GM23248 (cell line): ENCODE data around the gene RPS10. TPM values are rescaled to one million over a fixed set of nuclear protein-coding genes. Genes with fewer than 3 reads are reported as not detected.
A peak's percentile ranks its signal among the peaks of the same experiment; 100 is the strongest.

Source experiments
- DNase-seq: peaks from one replicate; pipeline ENCODE4 v3.0.0-alpha.2; 2015
- H2AFZ ChIP-seq: fragments of 200-600 bp; sonication (generic); 2 replicates; pipeline ENCODE4 v1.6.1; 2016; ENCODE audit warnings: antibody characterized with exemption
- H3F3A ChIP-seq: fragments of 200-600 bp; sonication (generic); 2 replicates; pipeline ENCODE4 v1.6.1; 2016; ENCODE audit warnings: mild to moderate bottlenecking, antibody characterized with exemption, mixed run types; ENCODE audit not compliant: insufficient read depth
- H3K27ac ChIP-seq: fragments of 200-600 bp; sonication (generic); 2 replicates; pipeline ENCODE4 v1.5.1; 2016; ENCODE audit warnings: mild to moderate bottlenecking
- H3K27me3 ChIP-seq: fragments of 200-600 bp; sonication (generic); replicated peaks from 2 replicates; pipeline ENCODE4 v1.6.1; 2016; ENCODE audit warnings: mild to moderate bottlenecking; ENCODE audit not compliant: insufficient read depth
- H3K36me3 ChIP-seq: fragments of 200-600 bp; sonication (generic); 2 replicates; pipeline ENCODE4 v1.6.1; 2016; ENCODE audit warnings: low read depth, mild to moderate bottlenecking
- H3K4me1 ChIP-seq: fragments of 200-600 bp; sonication (generic); 2 replicates; pipeline ENCODE4 v1.6.1; 2016; ENCODE audit warnings: mild to moderate bottlenecking; ENCODE audit not compliant: insufficient read depth
- H3K4me2 ChIP-seq: fragments of 200-600 bp; sonication (generic); one replicate; pipeline ENCODE4 v1.6.1; 2016; ENCODE audit warnings: mild to moderate bottlenecking; ENCODE audit not compliant: unreplicated experiment
- H3K4me3 ChIP-seq: fragments of 200-600 bp; sonication (generic); 2 replicates; pipeline ENCODE4 v1.5.1; 2016; ENCODE audit warnings: mild to moderate bottlenecking
- H3K79me2 ChIP-seq: fragments of 200-600 bp; sonication (generic); 2 replicates; pipeline ENCODE4 v1.6.1; 2016; ENCODE audit warnings: mild to moderate bottlenecking; ENCODE audit not compliant: insufficient read depth
- H3K9ac ChIP-seq: fragments of 200-600 bp; sonication (generic); 2 replicates; pipeline ENCODE4 v1.6.1; 2016; ENCODE audit warnings: mild to moderate bottlenecking
- H3K9me2 ChIP-seq: fragments of 200-600 bp; sonication (generic); 2 replicates; pipeline ENCODE4 v1.6.1; 2016; ENCODE audit warnings: mixed run types, mild to moderate bottlenecking, moderate library complexity; ENCODE audit not compliant: insufficient read depth
- H3K9me3 ChIP-seq: fragments of 200-600 bp; sonication (generic); one replicate; pipeline ENCODE4 v1.6.1; 2017; ENCODE audit warnings: low read depth
- H4K20me1 ChIP-seq: fragments of 200-600 bp; sonication (generic); 2 replicates; pipeline ENCODE4 v1.6.0; 2016; ENCODE audit not compliant: insufficient read depth
- EZH2 ChIP-seq: fragments of 200-600 bp; sonication (generic); IDR thresholded peaks from 2 replicates; pipeline ENCODE4 v1.6.1; 2018; ENCODE audit warnings: antibody characterized with exemption, mild to moderate bottlenecking; ENCODE audit not compliant: insufficient read depth, poor library complexity, severe bottlenecking
- EZH2phosphoT487 ChIP-seq: fragments of 200-600 bp; sonication (generic); IDR thresholded peaks from 2 replicates; pipeline ENCODE4 v1.6.1; 2018; ENCODE audit warnings: antibody characterized with exemption, moderate library complexity, mild to moderate bottlenecking, low read depth; ENCODE audit not compliant: insufficient read depth
- WGBS, 2 experiments: methylation state at CpG; one replicate each; pipeline ENCODE4 v1.1.6; 2015 to 2017; ENCODE audit warnings: low lambda C conversion rate in 2 of 2, low coverage in 1 of 2; ENCODE audit errors: missing lambda C conversion rate in 2 of 2; 5-methylcytosine and 5-hydroxymethylcytosine counted together
- in situ Hi-C: fragments of 300-500 bp; cut with MboI; formaldehyde crosslinking; loops from 2 replicates; pipeline ENCODE4 v1.15.0; 2020
- polyA plus RNA-seq: library from polyadenylated mRNA; unstranded; fragments of >200 nt; fragmentation: Nextera tagmentation; extraction: Ambion mirVana; gene quantifications from 2 replicates; pipeline ENCODE4 v1.2.1, GENCODE V29; 2016
- total RNA-seq: library from RNA; depleted of rRNA; stranded (reverse); fragments of >200 nt; shearing (Covaris generic); gene quantifications from 2 replicates; pipeline ENCODE4 v1.2.3, GENCODE V29; 2014

RPS10 gene
- total and polyA plus RNA-seq, 2 experiments from 2014 or later, result 596 to 2,539 TPM

- no peaks in the 10 kb centered on the region for H4K20me1 ChIP-seq
- TF ChIP-seq EZH2 (no peak), EZH2phosphoT487 (no peak)
- no peak overlapping the region for H3K4me3 ChIP-seq
- H2AFZ ChIP-seq, result no peak overlapping the region
- peaks cover 57% of the 10 kb centered on the region for H3K36me3 ChIP-seq
- no peaks in the 10 kb centered on the region for H3K9me2 ChIP-seq
- H3K4me2 ChIP-seq, result no peak overlapping the region
- no peaks in the 10 kb centered on the region for H3K27me3 ChIP-seq
- DNase-seq, result peak; percentile 41
- in situ Hi-C loops, result no loop called here
- H3F3A ChIP-seq, result peaks cover 64% of the 10 kb centered on the region
- WGBS, 2 experiments, result 84 to 96% methylated on average over 5 of the region's 5 CpGs
- 0 out of 2 replicates have a peak, but pooled peaks cover 9% of the 10 kb centered on the region for H3K4me1 ChIP-seq
- peak overlapping the region; percentile 92; the same call in 1 of the 2 replicates for H3K9ac ChIP-seq
- H3K79me2 ChIP-seq, result peaks cover 69% of the 10 kb centered on the region
- H3K9me3 ChIP-seq, result no peaks in the 10 kb centered on the region
- H3K27ac ChIP-seq, result peak overlapping the region; percentile 9; the same call in 1 of the 2 replicates
Measured at GRCh38 chr6:34423254-34423653, 2.6 kb downstream of the RPS10 start.

GRCh38 chr6:34418367-34418766, 7.5 kb downstream of the RPS10 start:
- Histone ChIP-seq H3K27me3 (no peaks in the 10 kb centered on the region), H3F3A (peaks cover 90% of the 10 kb centered on the region), H3K36me3 (peaks cover 65% of the 10 kb centered on the region), H3K4me3 (no peak overlapping the region), H3K9me3 (no peaks in the 10 kb centered on the region), H3K27ac (0 out of 2 replicates have a peak overlapping the region, but pooled peaks have one; percentile 0), H2AFZ (no peak overlapping the region), H3K4me1 (no peaks in the 10 kb centered on the region), H3K79me2 (peaks cover 44% of the 10 kb centered on the region), H3K4me2 (no peak overlapping the region), H3K9ac (no peak overlapping the region), H4K20me1 (no peaks in the 10 kb centered on the region), H3K9me2 (no peaks in the 10 kb centered on the region)
- TF ChIP-seq EZH2phosphoT487, result no peak
- TF ChIP-seq EZH2, result no peak
- 78 to 80% methylated on average over 5 of the region's 5 CpGs for WGBS, 2 experiments
- DNase-seq, result no peak
- in situ Hi-C loops, result loop anchor here (10.0 kb wide), 2 partner anchors 164 to 234 kb away; no protein-coding TSS in a partner anchor

- Histone ChIP-seq H3K27me3 (no peaks in the 10 kb centered on the region), H3K79me2 (peaks cover 30% of the 10 kb centered on the region), H3K9ac (no peak overlapping the region), H3F3A (peaks cover 84% of the 10 kb centered on the region), H4K20me1 (no peaks in the 10 kb centered on the region), H3K9me3 (no peaks in the 10 kb centered on the region), H2AFZ (no peak overlapping the region), H3K9me2 (no peaks in the 10 kb centered on the region), H3K4me1 (no peaks in the 10 kb centered on the region), H3K27ac (no peak overlapping the region), H3K36me3 (peaks cover 51% of the 10 kb centered on the region), H3K4me2 (no peak overlapping the region), H3K4me3 (no peak overlapping the region)
- no peak for TF ChIP-seq EZH2
- TF ChIP-seq EZH2phosphoT487, result no peak
- WGBS, 2 experiments, result 71 to 78% methylated on average over 7 of the region's 7 CpGs
- DNase-seq, result no peak
- in situ Hi-C loops, result loop anchor here (10.0 kb wide), 2 partner anchors 162 to 232 kb away; no protein-coding TSS in a partner anchor
Measured at GRCh38 chr6:34416877-34417371, 8.9 kb downstream of the RPS10 start.

- H3F3A ChIP-seq, result peaks cover 69% of the 10 kb centered on the region
- no peak for TF ChIP-seq EZH2phosphoT487
- no peaks in the 10 kb centered on the region for H3K27me3 ChIP-seq
- H3K27ac ChIP-seq, result 0 out of 2 replicates have a peak overlapping the region, but pooled peaks have one; percentile 5
- in situ Hi-C loops, result loop anchor here (10.0 kb wide), 2 partner anchors 160 to 230 kb away; no protein-coding TSS in a partner anchor
- no peaks in the 10 kb centered on the region for H4K20me1 ChIP-seq
- H3K9ac ChIP-seq, result no peak overlapping the region
- no peak overlapping the region for H2AFZ ChIP-seq
- H3K4me1 ChIP-seq, result no peaks in the 10 kb centered on the region
- no peak overlapping the region for H3K4me3 ChIP-seq
- H3K36me3 ChIP-seq, result peaks cover 41% of the 10 kb centered on the region; the same call in 1 of the 2 replicates
- 57 to 58% methylated on average over 11 of the region's 11 CpGs for WGBS, 2 experiments
- H3K4me2 ChIP-seq, result no peak overlapping the region
- peak; percentile 79 for DNase-seq
- H3K9me3 ChIP-seq, result no peaks in the 10 kb centered on the region
- no peaks in the 10 kb centered on the region for H3K9me2 ChIP-seq
- peaks cover 15% of the 10 kb centered on the region for H3K79me2 ChIP-seq
Measured at GRCh38 chr6:34414999-34415858, 10.6 kb downstream of the RPS10 start.
